IMR-90 (cell line): ENCODE results near the gene CYP46A1. TPM values are rescaled to one million over a fixed set of nuclear protein-coding genes. Genes with fewer than 3 reads are reported as not detected.

Experiments
- ATAC-seq: fragments of 200-7000 bp; cut with Tn5 transposase; 2 replicates; pipeline ENCODE4 v1.9.1; 2020; ENCODE audit warnings: low read depth, mild to moderate bottlenecking, moderate library complexity
- BruUV-seq: library from RNA; stranded (reverse); fragments of 400-500 nt; replicated peaks from 2 replicates; lab custom pipeline; 2021; lab: Mats Ljungman, UMichigan
- CTCF ChIA-PET: fragments of 300-600 bp; formaldehyde crosslinking; extraction: SDS; loops from one replicate; lab custom pipeline; 2021; ENCODE audit warnings: antibody characterized with exemption; lab: Yijun Ruan, JAX
- POLR2A ChIA-PET: fragments of 300-600 bp; sonication (Branson Sonifier 250); formaldehyde crosslinking; loops from one replicate; lab custom pipeline; 2022; ENCODE audit warnings: antibody characterized with exemption; ENCODE audit not compliant: unreplicated experiment; lab: Charles Lee
- DNase-seq: peaks from one replicate; pipeline ENCODE4 v3.0.0; 2013
- H2AFZ ChIP-seq: replicated peaks from 2 replicates; pipeline ENCODE3; 2013; ENCODE audit warnings: low read length, mild to moderate bottlenecking; ENCODE audit not compliant: poor library complexity
- H2AK5ac ChIP-seq: 2 replicates; pipeline ENCODE4 v1.6.1; 2013; ENCODE audit warnings: low read depth, low read length, inconsistent platforms
- H2AK9ac ChIP-seq: replicated peaks from 2 replicates; pipeline ENCODE3; 2013; ENCODE audit warnings: mild to moderate bottlenecking, low read depth, low read length, moderate library complexity; ENCODE audit not compliant: poor library complexity
- H2BK120ac ChIP-seq: 2 replicates; pipeline ENCODE4 v1.6.1; 2013; ENCODE audit warnings: low read depth, low read length, inconsistent platforms
- H2BK15ac ChIP-seq: 3 replicates; pipeline ENCODE4 v1.6.1; 2013; ENCODE audit warnings: low read depth, low read length, inconsistent platforms
- H2BK20ac ChIP-seq: 2 replicates; pipeline ENCODE4 v1.6.1; 2013; ENCODE audit warnings: low read depth, mild to moderate bottlenecking, inconsistent platforms, low read length, moderate library complexity
- H2BK5ac ChIP-seq: 2 replicates; pipeline ENCODE4 v1.6.1; 2013; ENCODE audit warnings: mild to moderate bottlenecking, low read depth, low read length, inconsistent platforms; ENCODE audit not compliant: poor library complexity, severe bottlenecking
- H3K14ac ChIP-seq: replicated peaks from 2 replicates; pipeline ENCODE4 v1.6.1; 2013; ENCODE audit warnings: low read depth, low read length, inconsistent platforms
- H3K18ac ChIP-seq: 2 replicates; pipeline ENCODE4 v1.6.1; 2013; ENCODE audit warnings: low read depth, low read length, control low read depth
- H3K23ac ChIP-seq: 2 replicates; pipeline ENCODE4 v1.6.1; 2013; ENCODE audit warnings: low read depth, low read length, inconsistent platforms
- H3K27ac ChIP-seq: 2 replicates; pipeline ENCODE4 v1.5.1; 2013; ENCODE audit warnings: mild to moderate bottlenecking, control low read depth, low read length; ENCODE audit not compliant: insufficient read depth
- H3K27me3 ChIP-seq: 2 replicates; pipeline ENCODE4 v1.6.1; 2013; ENCODE audit warnings: low read length; ENCODE audit not compliant: control insufficient read depth, insufficient read depth
- H3K36me3 ChIP-seq: 2 replicates; pipeline ENCODE4 v1.6.1; 2013; ENCODE audit warnings: low read length, mixed read lengths; ENCODE audit not compliant: control insufficient read depth, insufficient read depth
- H3K4ac ChIP-seq: 2 replicates; pipeline ENCODE4 v1.6.1; 2013; ENCODE audit warnings: low read depth, low read length, inconsistent platforms
- H3K4me1 ChIP-seq: 2 replicates; pipeline ENCODE4 v1.6.1; 2013; ENCODE audit warnings: low read length, mixed read lengths; ENCODE audit not compliant: control insufficient read depth, insufficient read depth
- H3K4me2 ChIP-seq: 2 replicates; pipeline ENCODE4 v1.6.1; 2013; ENCODE audit warnings: low read depth, mild to moderate bottlenecking, control low read depth, low read length, moderate library complexity
- H3K4me3 ChIP-seq: 2 replicates; pipeline ENCODE4 v1.5.1; 2013; ENCODE audit warnings: low read depth, mild to moderate bottlenecking, control low read depth, low read length, moderate library complexity; ENCODE audit not compliant: insufficient read depth
- H3K56ac ChIP-seq: 2 replicates; pipeline ENCODE4 v1.6.1; 2013; ENCODE audit warnings: low read length, inconsistent platforms; ENCODE audit not compliant: insufficient read depth; ENCODE audit errors: extremely low read depth
- H3K79me1 ChIP-seq, 2 experiments: 2 replicates each; pipeline ENCODE4 v1.6.1; 2013; ENCODE audit warnings: low read length in 2 of 2, inconsistent platforms in 1 of 2, low read depth in 1 of 2
- H3K9ac ChIP-seq: 2 replicates; pipeline ENCODE4 v1.6.1; 2013; ENCODE audit warnings: low read depth, low read length, control low read depth
- H3K9me1 ChIP-seq: 2 replicates; pipeline ENCODE4 v1.6.1; 2013; ENCODE audit warnings: low read length, inconsistent platforms; ENCODE audit not compliant: insufficient read depth
- H3K9me3 ChIP-seq: 2 replicates; pipeline ENCODE4 v1.6.1; 2013; ENCODE audit warnings: low read length; ENCODE audit not compliant: control insufficient read depth, insufficient read depth
- H4K20me1 ChIP-seq: 2 replicates; pipeline ENCODE4 v1.6.1; 2013; ENCODE audit warnings: low read length, inconsistent platforms; ENCODE audit not compliant: insufficient read depth
- H4K5ac ChIP-seq: 2 replicates; pipeline ENCODE4 v1.6.1; 2013; ENCODE audit warnings: mild to moderate bottlenecking, low read depth, low read length, control low read depth
- H4K8ac ChIP-seq, 2 experiments: 2 replicates each; pipeline ENCODE4 v1.6.1; 2013; ENCODE audit warnings: low read depth in 2 of 2, low read length in 2 of 2, control low read depth in 1 of 2, inconsistent platforms in 1 of 2
- H4K91ac ChIP-seq: 2 replicates; pipeline ENCODE4 v1.6.1; 2013; ENCODE audit warnings: low read depth, low read length, inconsistent platforms; ENCODE audit not compliant: insufficient read depth
- BHLHE40 ChIP-seq: fragments of 150-350 bp; IDR thresholded peaks from 2 replicates; pipeline ENCODE4 v1.6.1; 2016; ENCODE audit warnings: mild to moderate bottlenecking, low read depth, low read length
- CEBPB ChIP-seq: IDR thresholded peaks from 2 replicates; pipeline ENCODE4 v1.6.1; 2012; ENCODE audit warnings: low read depth, low read length, improper control_type of control experiment
- FOS ChIP-seq: fragments of 150-350 bp; IDR thresholded peaks from 2 replicates; pipeline ENCODE4 v1.6.1; 2016; ENCODE audit warnings: low read depth, low read length
- MXI1 ChIP-seq: IDR thresholded peaks from 2 replicates; pipeline ENCODE4 v1.6.1; 2012; ENCODE audit warnings: low read depth, mild to moderate bottlenecking, low read length, moderate library complexity, borderline replicate concordance
- NFE2L2 ChIP-seq: fragments of 150-350 bp; IDR thresholded peaks from 2 replicates; pipeline ENCODE4 v1.6.1; 2016; ENCODE audit warnings: low read depth, mild to moderate bottlenecking, low read length
- RAD21 ChIP-seq: IDR thresholded peaks from 2 replicates; pipeline ENCODE4 v1.6.1; 2012; ENCODE audit warnings: low read length, improper control_type of control experiment
- RFX5 ChIP-seq: IDR thresholded peaks from 2 replicates; pipeline ENCODE4 v1.8.0; 2012; ENCODE audit warnings: low read depth, mild to moderate bottlenecking, low read length, moderate library complexity
- WGBS, 2 experiments: methylation state at CpG; one replicate each; pipeline versions ENCODE4 v1.1.5 to v1.1.7; 2013; ENCODE audit warnings: missing lambda C conversion rate in 2 of 2; ENCODE audit not compliant: insufficient read length in 1 of 2; ENCODE audit errors: extremely low coverage in 2 of 2; 5-methylcytosine and 5-hydroxymethylcytosine counted together
- dilution Hi-C: fragments of 300-500 bp; cut with HindIII; formaldehyde crosslinking; loops from one replicate; pipeline ENCODE4 v1.14.3; 2018; ENCODE audit warnings: low sequenced_read_pairs; ENCODE audit not compliant: unreplicated experiment
- in situ Hi-C: fragments of 300-500 bp; cut with MboI; formaldehyde crosslinking; loops from 3 replicates; pipeline ENCODE4 v1.14.3; 2019; ENCODE audit warnings: low sequenced_read_pairs, inconsistent platforms, mixed read lengths
- intact Hi-C: fragments of 100-400 bp; cut with micrococcal nuclease; formaldehyde crosslinking; loops from 2 replicates; pipeline ENCODE4 v1.10.0; 2022
- polyA plus RNA-seq, 3 experiments: library from polyadenylated mRNA; depleted of rRNA; stranded (reverse); fragments of >200 nt; gene quantifications; 2 replicates each; pipeline ENCODE4 v1.2.3, GENCODE V29; 2012; ENCODE audit warnings: low replicate concordance in 1 of 3
- total RNA-seq: library from RNA; depleted of rRNA; stranded (reverse); fragments of >200 nt; gene quantifications from 2 replicates; pipeline ENCODE4 v1.2.3, GENCODE V29; 2012

Gene CYP46A1
- total and polyA plus RNA-seq, 2 of the 4 experiments (the other 2 are of a cell fraction): 0.18 to 0.31 TPM

DNA sequence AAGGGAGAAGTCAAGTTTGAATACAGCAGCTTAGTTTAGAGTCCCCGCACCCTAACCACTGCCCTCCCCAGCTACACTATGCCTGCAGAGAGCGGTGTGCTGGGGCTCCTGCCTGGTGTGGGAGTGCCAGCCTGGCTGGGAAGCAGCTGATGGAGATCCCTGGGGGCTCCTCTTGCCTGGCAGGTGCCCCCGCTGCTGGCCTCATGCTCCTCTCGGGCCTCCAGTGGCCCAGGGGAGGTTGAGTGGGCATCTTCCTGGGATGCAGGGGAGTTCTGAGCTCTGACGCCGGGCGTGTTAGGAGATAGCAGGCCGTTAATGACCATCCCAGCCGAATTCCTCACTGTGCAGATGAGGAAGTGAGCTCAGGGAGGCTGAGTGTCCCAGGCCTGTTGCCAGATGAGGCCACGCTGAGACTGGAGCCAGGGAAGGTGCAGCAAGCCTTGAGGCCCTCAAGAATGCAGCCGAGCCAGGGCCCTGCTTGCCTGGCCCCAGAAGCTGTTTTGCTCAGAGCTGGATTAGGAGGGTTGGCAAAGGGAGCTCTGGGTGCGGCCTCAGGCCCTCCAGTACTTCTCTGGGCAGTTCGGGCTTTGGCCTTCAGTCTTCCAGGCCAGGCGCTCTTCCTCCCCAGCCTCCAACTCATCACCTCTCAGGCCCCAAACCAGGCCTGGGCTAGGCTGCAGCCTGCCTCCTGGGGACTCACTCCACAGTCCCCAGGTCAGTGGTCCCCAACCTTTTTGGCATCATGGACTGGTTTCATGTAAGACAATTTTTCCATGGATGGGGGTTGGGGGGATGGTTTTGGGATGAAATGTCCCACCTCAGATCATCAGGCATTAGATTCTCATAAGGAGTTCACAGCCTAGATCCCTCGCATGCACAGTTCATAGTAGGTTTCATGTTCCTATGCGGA, 6.6 kb upstream of the CYP46A1 start:
- POLR2A ChIA-PET: no interaction called here
- Histone ChIP-seq H3K56ac (no peak overlapping the region), H3K79me1 (no peaks in the 10 kb centered on the region), H3K14ac (no peak overlapping the region), H3K9me1 (no peaks in the 10 kb centered on the region), H2BK120ac (no peak overlapping the region), H3K4me2 (no peak overlapping the region), H3K4ac (no peak overlapping the region), H2BK20ac (no peak overlapping the region), H2BK5ac (no peak overlapping the region), H3K36me3 (no peaks in the 10 kb centered on the region), H2AK5ac (no peak overlapping the region), H2BK15ac (no peak overlapping the region), H3K4me1 (peaks cover under 1% of the 10 kb centered on the region; the same call in 1 of the 2 replicates), H3K4me3 (no peak overlapping the region), H3K23ac (no peak overlapping the region), H3K9ac (no peak overlapping the region), H4K8ac (no peak overlapping the region), H4K20me1 (no peaks in the 10 kb centered on the region), H2AK9ac (no peak overlapping the region), H4K5ac (no peak overlapping the region), H3K9me3 (peaks cover 18% of the 10 kb centered on the region), H3K27me3 (peaks cover 19% of the 10 kb centered on the region), H3K27ac (no peak overlapping the region), H4K91ac (no peak overlapping the region), H3K18ac (no peak overlapping the region), H2AFZ (no peak overlapping the region)
- ATAC-seq (no peak), DNase-seq (no peak)
- dilution Hi-C loops (no loop called here), in situ Hi-C loops (no loop called here), intact Hi-C loops (no loop called here)
- CTCF ChIA-PET: interaction anchor here (0.6 kb wide), 1 partner anchor 11 kb away, joined by 4 read pairs; no protein-coding TSS in a partner anchor
- no peak for TF ChIP-seq BHLHE40
- no peak for TF ChIP-seq RAD21
- no peak for TF ChIP-seq NFE2L2
- no peak for TF ChIP-seq RFX5
- TF ChIP-seq CEBPB: no peak
- no peak for TF ChIP-seq MXI1
- no peak for TF ChIP-seq FOS
- no TSS peak for BruUV-seq
- WGBS, 2 experiments: 86% methylated on average over 6 of the region's 16 CpGs; no CpG with 5 or more reads in 1 of the 2 experiments
